K562 treated with DMSO at 1 percent for 48 hours (cell line): ENCODE measurements around the gene EPB41. TPM values are rescaled to one million over a fixed set of nuclear protein-coding genes. Genes with fewer than 3 reads are reported as not detected.

Experiments used
- total RNA-seq: library from RNA; unstranded; fragments of 300-600 nt; gene quantifications from 2 replicates; pipeline ENCODE4 v1.2.3, GENCODE V29; 2022; ENCODE audit warnings: low replicate concordance; ENCODE audit errors: extremely low read depth

EPB41 gene
- 61.1 and 668 TPM in 2 replicates for total RNA-seq

DNA sequence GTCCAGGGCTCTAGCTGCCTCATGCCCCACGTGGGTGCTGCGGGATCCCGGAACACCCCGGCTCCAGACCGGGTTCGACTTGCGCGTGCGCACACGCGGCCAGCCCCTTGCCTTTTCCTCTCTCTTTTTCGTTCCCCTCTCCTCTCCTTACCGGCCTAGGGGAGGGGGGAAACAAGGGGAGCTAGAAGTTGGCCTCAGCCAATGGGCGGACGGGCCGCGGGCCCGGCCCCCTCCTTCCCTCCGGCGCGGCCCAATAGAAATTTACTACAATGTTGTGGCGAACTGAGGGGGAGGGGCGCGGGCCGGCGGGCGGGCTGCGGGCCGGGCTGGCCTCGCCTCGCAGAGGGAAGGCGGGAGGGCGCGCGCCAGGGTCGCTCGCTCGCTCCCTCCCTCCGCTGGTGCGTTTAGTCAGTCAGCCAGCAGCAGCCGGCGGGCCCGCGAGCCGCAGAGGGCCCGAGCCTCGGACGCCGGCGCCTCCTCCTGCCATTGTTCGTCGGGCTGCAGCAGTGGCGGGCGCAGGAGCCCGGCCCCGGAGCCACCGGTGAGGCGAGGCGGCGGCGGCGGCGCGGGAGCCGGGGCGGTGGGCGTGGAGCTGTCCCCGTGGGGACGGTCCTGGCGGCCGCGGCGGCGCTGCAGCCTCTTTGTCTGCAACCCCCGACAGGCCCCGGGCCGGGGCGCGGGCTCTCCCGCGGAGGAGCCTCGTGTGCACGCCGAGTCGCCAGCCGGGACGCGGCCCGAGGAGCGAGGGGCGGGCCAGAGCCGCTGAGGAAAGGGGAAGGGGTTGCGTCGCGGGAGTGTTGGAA, at the start of gene EPB41:
TSS of gene EPB41 (plus strand) at position 342 of the 803 bp plus-strand sequence. CDS start 72,869 bp downstream, outside the sequence.

DNA sequence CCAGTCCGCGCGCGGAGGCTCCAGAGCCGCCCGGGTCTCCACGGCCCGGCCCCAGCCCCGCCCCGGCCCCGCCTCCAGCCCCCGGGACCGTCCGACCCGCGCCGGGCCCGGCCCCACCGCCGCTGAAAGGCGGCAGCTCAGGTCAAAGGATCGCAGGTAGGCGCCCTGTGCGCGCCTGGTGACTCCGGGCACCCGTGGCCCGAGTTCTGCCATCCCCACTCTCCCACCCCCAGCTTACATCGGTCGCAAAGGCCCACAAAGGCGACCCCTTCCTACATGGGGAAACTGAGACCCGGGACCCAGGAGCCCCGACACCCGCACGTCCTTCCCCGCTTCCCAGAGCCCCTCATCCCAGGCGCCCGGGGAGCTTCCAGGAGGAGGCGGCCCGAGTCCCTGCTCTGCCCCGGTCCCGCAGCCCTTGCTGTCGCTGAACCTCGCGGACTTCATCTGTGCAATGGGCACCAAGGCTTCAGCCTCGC, 209.6 kb downstream of the EPB41 start, which contains the start of gene TMEM200B:
TSS of gene TMEM200B (minus strand) at position 17 of the 479 bp plus-strand sequence. CDS start 2,075 bp downstream, outside the sequence.

Other genes with a start within 250 kb of the EPB41 start
- gene GMEB1, start 245.8 kb upstream of the EPB41 start, total RNA-seq = not detected in 2 replicates
- gene YTHDF2, start 177.6 kb upstream of the EPB41 start, total RNA-seq = not detected in 2 replicates
- gene OPRD1, start 102.4 kb upstream of the EPB41 start, total RNA-seq = not detected in 2 replicates
- not detected in 2 replicates for gene TMEM200B, start 209.3 kb downstream of the EPB41 start, total RNA-seq